H1 (cell line): ENCODE measurements around the gene GPX7. TPM values are rescaled to one million over a fixed set of nuclear protein-coding genes. Genes with fewer than 3 reads are reported as not detected.

Experiments
- CTCF ChIA-PET: fragments of 300-600 bp; sonication (Branson Sonifier 250); formaldehyde crosslinking; loops from one replicate; lab custom pipeline; 2021; ENCODE audit not compliant: partially characterized antibody; lab: Charles Lee
- POLR2A ChIA-PET: fragments of 300-600 bp; sonication (Branson Sonifier 250); formaldehyde crosslinking; loops from one replicate; lab custom pipeline; 2021; ENCODE audit warnings: inconsistent platforms; ENCODE audit not compliant: partially characterized antibody; lab: Charles Lee
- DNase-seq, 2 experiments: peaks; one replicate each; pipeline versions ENCODE4 v3.0.0 to v3.0.0-alpha.2; 2010 to 2022; ENCODE audit warnings: low spot score in 2 of 2, low read depth in 1 of 2, mixed read lengths in 1 of 2
- FAIRE-seq: peaks from 2 replicates; lab custom pipeline; 2011; peaks lifted over from hg19 to GRCh38; lab: Jason Lieb, UNC
- H2AFZ ChIP-seq: 2 replicates; pipeline ENCODE4 v1.8.1; 2012; ENCODE audit warnings: low read length, inconsistent platforms
- H2AK5ac ChIP-seq: 2 replicates; pipeline ENCODE4 v1.6.1; 2013; ENCODE audit warnings: low read depth, low read length
- H2BK120ac ChIP-seq: replicated peaks from 2 replicates; pipeline ENCODE3; 2013; ENCODE audit warnings: low read depth, low read length, inconsistent platforms
- H2BK12ac ChIP-seq: 2 replicates; pipeline ENCODE4 v1.6.1; 2013; ENCODE audit warnings: low read depth, low read length
- H2BK15ac ChIP-seq: 2 replicates; pipeline ENCODE4 v1.6.1; 2013; ENCODE audit warnings: low read length
- H2BK20ac ChIP-seq: 2 replicates; pipeline ENCODE4 v1.6.1; 2013; ENCODE audit warnings: low read length
- H2BK5ac ChIP-seq: 2 replicates; pipeline ENCODE4 v1.6.1; 2013; ENCODE audit warnings: low read depth, low read length
- H3K14ac ChIP-seq: 2 replicates; pipeline ENCODE4 v1.6.1; 2013; ENCODE audit warnings: inconsistent platforms; ENCODE audit not compliant: insufficient read length
- H3K18ac ChIP-seq: 2 replicates; pipeline ENCODE4 v1.6.1; 2013; ENCODE audit warnings: low read length; ENCODE audit errors: extremely low read depth
- H3K23ac ChIP-seq: 2 replicates; pipeline ENCODE4 v1.6.1; 2013; ENCODE audit warnings: inconsistent platforms; ENCODE audit not compliant: insufficient read length
- H3K23me2 ChIP-seq: 2 replicates; pipeline ENCODE4 v1.6.1; 2013; ENCODE audit warnings: low read depth, low read length
- H3K27ac ChIP-seq: 2 replicates; pipeline ENCODE4 v1.6.1; 2011; ENCODE audit warnings: low read depth, low read length, inconsistent platforms
- H3K27me3 ChIP-seq, 4 experiments: replicated peaks in 1 of 4; 1 replicate in 1 of 4; 2 replicates in 3 of 4; pipeline versions ENCODE4 v1.6.1 to v1.8.1; 2011 to 2013; ENCODE audit warnings: low read length in 3 of 4, mild to moderate bottlenecking in 3 of 4, inconsistent platforms in 2 of 4, mixed read lengths in 2 of 4, moderate library complexity in 1 of 4; ENCODE audit not compliant: control insufficient read depth in 3 of 4, insufficient read depth in 3 of 4; ENCODE audit errors: extremely low read depth in 1 of 4
- H3K36me3 ChIP-seq, 4 experiments: 2 replicates each; pipeline versions ENCODE4 v1.6.1 to v1.8.1; 2011 to 2013; ENCODE audit warnings: mild to moderate bottlenecking in 4 of 4, low read length in 3 of 4, moderate library complexity in 2 of 4, control low read depth in 1 of 4, inconsistent platforms in 1 of 4; ENCODE audit not compliant: insufficient read depth in 4 of 4, control insufficient read depth in 2 of 4
- H3K4ac ChIP-seq: replicated peaks from 2 replicates; pipeline ENCODE3; 2013; ENCODE audit warnings: low read length, low read depth, mixed read lengths, inconsistent platforms; ENCODE audit not compliant: insufficient read length
- H3K4me1 ChIP-seq, 4 experiments: replicated peaks in 1 of 4; 1 replicate in 1 of 4; 2 replicates in 3 of 4; pipeline versions ENCODE4 v1.6.1 to v1.8.1; 2011 to 2013; ENCODE audit warnings: low read length in 3 of 4, inconsistent platforms in 2 of 4, mixed read lengths in 1 of 4; ENCODE audit not compliant: insufficient read depth in 4 of 4, control insufficient read depth in 3 of 4
- H3K4me2 ChIP-seq, 2 experiments: 2 replicates each; pipeline versions ENCODE4 v1.6.1 to v1.8.1; 2011 to 2013; ENCODE audit warnings: low read depth in 2 of 2, low read length in 2 of 2, control low read depth in 1 of 2, inconsistent platforms in 1 of 2, mild to moderate bottlenecking in 1 of 2; ENCODE audit not compliant: insufficient read depth in 1 of 2
- H3K4me3 ChIP-seq, 4 experiments: fragments of 200-600, 300-600 bp in 1 of 4; sonication (generic), shearing (Covaris generic), sonication (Bioruptor Twin) in 1 of 4; 2 replicates each; pipeline versions ENCODE4 v1.5.1 to v1.8.1; 2011 to 2016; ENCODE audit warnings: low read length in 4 of 4, low read depth in 3 of 4, control low read depth in 2 of 4, inconsistent platforms in 2 of 4, mild to moderate bottlenecking in 2 of 4, mixed read lengths in 1 of 4, moderate library complexity in 1 of 4; ENCODE audit not compliant: insufficient read depth in 2 of 4; ENCODE audit errors: extremely low read depth in 1 of 4
- H3K56ac ChIP-seq: replicated peaks from 2 replicates; pipeline ENCODE3; 2013; ENCODE audit warnings: low read depth, mild to moderate bottlenecking, mixed read lengths, low read length, inconsistent platforms; ENCODE audit not compliant: insufficient read length
- H3K79me1 ChIP-seq: 2 replicates; pipeline ENCODE4 v1.6.1; 2013; ENCODE audit warnings: low read depth, low read length, control low read depth
- H3K79me2 ChIP-seq, 2 experiments: 2 replicates each; pipeline versions ENCODE4 v1.6.1 to v1.8.1; 2012 to 2013; ENCODE audit warnings: low read length in 2 of 2, mild to moderate bottlenecking in 2 of 2, inconsistent platforms in 1 of 2; ENCODE audit not compliant: insufficient read depth in 2 of 2, control insufficient read depth in 1 of 2
- H3K9ac ChIP-seq, 4 experiments: replicated peaks in 1 of 4; 1 replicate in 1 of 4; 2 replicates in 3 of 4; pipeline versions ENCODE4 v1.6.1 to v1.8.1; 2011 to 2013; ENCODE audit warnings: low read depth in 3 of 4, low read length in 3 of 4, control low read depth in 2 of 4, mild to moderate bottlenecking in 2 of 4, moderate library complexity in 2 of 4, inconsistent platforms in 1 of 4; ENCODE audit errors: extremely low read depth in 1 of 4
- H3K9me3 ChIP-seq, 2 experiments: 2 replicates each; pipeline versions ENCODE4 v1.6.1 to v1.8.1; 2012 to 2013; ENCODE audit warnings: mild to moderate bottlenecking in 2 of 2, moderate library complexity in 2 of 2, control low read depth in 1 of 2, inconsistent platforms in 1 of 2, low read depth in 1 of 2, low read length in 1 of 2, mixed read lengths in 1 of 2; ENCODE audit not compliant: insufficient read depth in 2 of 2
- H4K20me1 ChIP-seq, 2 experiments: replicated peaks in 1 of 2; 2 replicates each; pipeline versions ENCODE3 to v1.8.1; 2011 to 2013; ENCODE audit warnings: inconsistent platforms in 2 of 2, low read length in 2 of 2, mild to moderate bottlenecking in 1 of 2; ENCODE audit not compliant: insufficient read depth in 2 of 2, control insufficient read depth in 1 of 2
- H4K5ac ChIP-seq: 2 replicates; pipeline ENCODE4 v1.6.1; 2013; ENCODE audit warnings: low read length, low read depth, mixed read lengths, inconsistent platforms; ENCODE audit not compliant: insufficient read length
- H4K8ac ChIP-seq: 2 replicates; pipeline ENCODE4 v1.8.0; 2013; ENCODE audit warnings: mild to moderate bottlenecking, moderate library complexity, low read length, inconsistent platforms; ENCODE audit not compliant: insufficient read depth; ENCODE audit errors: extremely low read depth
- H4K91ac ChIP-seq: replicated peaks from 2 replicates; pipeline ENCODE3; 2013; ENCODE audit warnings: low read length, mixed read lengths, inconsistent platforms; ENCODE audit not compliant: insufficient read length
- BACH1 ChIP-seq: IDR thresholded peaks from 2 replicates; pipeline ENCODE4 v1.6.1; 2012; ENCODE audit warnings: low read length, improper control_type of control experiment
- CBX5 ChIP-seq: fragments of 300-800, 300-1000 bp; sonication (generic); IDR thresholded peaks from 2 replicates; pipeline ENCODE4 v1.7.1; 2016; ENCODE audit warnings: antibody characterized with exemption, low read length, low read depth
- CTCF ChIP-seq, 3 experiments: IDR thresholded peaks; 1 replicate in 2 of 3; 2 replicates in 1 of 3; pipeline versions ENCODE4 v1.5.1 to v1.6.1; 2011; ENCODE audit warnings: low read length in 3 of 3, mild to moderate bottlenecking in 3 of 3, inconsistent platforms in 2 of 3, low read depth in 1 of 3, moderate library complexity in 1 of 3; ENCODE audit not compliant: insufficient read depth in 1 of 3; ENCODE audit errors: control extremely low read depth in 1 of 3
- KDM4A ChIP-seq: IDR thresholded peaks from one replicate; pipeline ENCODE4 v1.7.1; 2012; ENCODE audit warnings: low read depth, mild to moderate bottlenecking, moderate library complexity, low read length, inconsistent platforms; ENCODE audit not compliant: severe bottlenecking
- POU5F1 ChIP-seq: IDR thresholded peaks from 2 replicates; pipeline ENCODE4 v1.6.1; 2011; ENCODE audit warnings: low read depth, mild to moderate bottlenecking, low read length, moderate library complexity
- RAD21 ChIP-seq, 2 experiments: IDR thresholded peaks in 1 of 2; conservative IDR thresholded peaks in 1 of 2; 2 replicates each; pipeline ENCODE4 v1.6.1; 2011; ENCODE audit warnings: low read depth in 2 of 2, low read length in 2 of 2, improper control_type of control experiment in 1 of 2, inconsistent platforms in 1 of 2, mild to moderate bottlenecking in 1 of 2, moderate library complexity in 1 of 2
- SIN3A ChIP-seq, 2 experiments: IDR thresholded peaks in 1 of 2; conservative IDR thresholded peaks in 1 of 2; 2 replicates each; pipeline ENCODE4 v1.6.1; 2011 to 2012; ENCODE audit warnings: low read length in 2 of 2, improper control_type of control experiment in 1 of 2, low read depth in 1 of 2, mild to moderate bottlenecking in 1 of 2
- SP1 ChIP-seq: IDR thresholded peaks from 2 replicates; pipeline ENCODE4 v1.6.1; 2011; ENCODE audit warnings: low read depth, low read length
- SP4 ChIP-seq: IDR thresholded peaks from 2 replicates; pipeline ENCODE4 v1.6.1; 2012; ENCODE audit warnings: low read length, inconsistent platforms
- SRF ChIP-seq: IDR thresholded peaks from 2 replicates; pipeline ENCODE4 v1.6.1; 2011; ENCODE audit warnings: mild to moderate bottlenecking, low read depth, low read length, moderate library complexity
- TAF7 ChIP-seq: optimal IDR thresholded peaks from 2 replicates; pipeline ENCODE3; 2011; ENCODE audit warnings: low read depth, mild to moderate bottlenecking, inconsistent platforms, low read length, moderate library complexity, borderline replicate concordance
- YY1 ChIP-seq: IDR thresholded peaks from 2 replicates; pipeline ENCODE4 v1.6.1; 2011; ENCODE audit warnings: low read depth, mild to moderate bottlenecking, low read length
- WGBS, 2 experiments: shearing (Covaris generic) in 1 of 2; methylation state at CpG; one replicate each; pipeline versions ENCODE4 v1.1.6 to v1.1.7; 2013 to 2015; ENCODE audit warnings: low lambda C conversion rate in 2 of 2, mixed read lengths in 2 of 2, inconsistent platforms in 1 of 2, low coverage in 1 of 2, missing lambda C conversion rate in 1 of 2; ENCODE audit not compliant: insufficient replicate concordance in 2 of 2, insufficient coverage in 1 of 2, insufficient read length in 1 of 2; ENCODE audit errors: extremely low coverage in 1 of 2, missing lambda C conversion rate in 1 of 2; 5-methylcytosine and 5-hydroxymethylcytosine counted together
- polyA plus RNA-seq, 7 experiments: library from polyadenylated mRNA; depleted of rRNA in 3 of 7; stranded (reverse) in 5 of 7; unstranded in 2 of 7; fragments of >200 nt in 5 of 7; fragments of 200-250 nt in 2 of 7; gene quantifications; 1 replicate in 5 of 7; 2 replicates in 1 of 7; 4 replicates in 1 of 7; pipeline versions ENCODE4 v1.2.1 to v1.2.3, GENCODE V29; 2011 to 2013; ENCODE audit warnings: missing spikeins in 2 of 7, mixed read lengths in 2 of 7
- total RNA-seq: library from RNA; stranded (reverse); fragmentation: NEBNext Ultra II Directional; extraction: Animal tissue kit (Norgen Biotek cat#: 25700); gene quantifications from 2 replicates; pipeline ENCODE4 v1.2.1, GENCODE V29; 2021

The GPX7 gene
- total and polyA plus RNA-seq, 2 of the 8 experiments (the other 6 are each of a cell fraction or from before 2014, with no cell fraction given): 13.0 to 37.5 TPM

- H3K56ac ChIP-seq: no peak overlapping the region
- H3K27ac ChIP-seq: no peak overlapping the region
- H3K14ac ChIP-seq: no peak overlapping the region
- no peaks in the 10 kb centered on the region for H3K36me3 ChIP-seq
- no peak overlapping the region for H4K5ac ChIP-seq
- ChIA-PET CTCF (no interaction called here), POLR2A (interaction anchor here (0.8 kb wide), 1 partner anchor 10 kb away, joined by 4 read pairs; no protein-coding TSS in a partner anchor)
- no peak overlapping the region for H3K18ac ChIP-seq
- no peak overlapping the region for H2BK15ac ChIP-seq
- no peak overlapping the region for H2AK5ac ChIP-seq
- 82% methylated on average over 3 of the region's 3 CpGs; no CpG with 5 or more reads in 1 of the 2 experiments for WGBS, 2 experiments
- H3K79me1 ChIP-seq: no peaks in the 10 kb centered on the region
- no peak overlapping the region for H2BK5ac ChIP-seq
- H3K23ac ChIP-seq: no peak overlapping the region
- H3K4me1 ChIP-seq: no peaks in the 10 kb centered on the region
- H2BK120ac ChIP-seq: no peak overlapping the region
- H3K9ac ChIP-seq: no peak overlapping the region
- H4K20me1 ChIP-seq: no peaks in the 10 kb centered on the region
- H3K23me2 ChIP-seq: no peaks in the 10 kb centered on the region
- no peak overlapping the region for H4K91ac ChIP-seq
- H3K79me2 ChIP-seq: no peaks in the 10 kb centered on the region
- no peak overlapping the region for H3K4me2 ChIP-seq
- no peak overlapping the region for H2BK12ac ChIP-seq
- H2BK20ac ChIP-seq: no peak overlapping the region
- H3K27me3 ChIP-seq: peaks cover 0 to 1% (median 0%) of the 10 kb centered on the region in 4 experiments; a peak in 1 of 7 replicates
- DNase-seq (no peak), FAIRE-seq (no peak)
- no peak overlapping the region for H2AFZ ChIP-seq
- H3K4ac ChIP-seq: no peak overlapping the region
- no peak overlapping the region for H3K4me3 ChIP-seq
- no peaks in the 10 kb centered on the region; a peak in 1 of 4 replicates for H3K9me3 ChIP-seq
- no peak overlapping the region for H4K8ac ChIP-seq
- TF ChIP-seq POU5F1 (no peak), TAF7 (no peak), SRF (no peak), KDM4A (no peak), SIN3A (conservative IDR thresholded peaks at IDR 0.05 in 1 of 2, IDR thresholded peaks at IDR 0.05 in 1 of 2; ENCODE audit: low read depth in 1 of 2, low read length in 2 of 2) (no peak), BACH1 (no peak), SP1 (no peak), RAD21 (IDR thresholded peaks at IDR 0.05 in 1 of 2, conservative IDR thresholded peaks at IDR 0.05 in 1 of 2; ENCODE audit: low read depth in 2 of 2, low read length in 2 of 2) (no peak), YY1 (no peak), SP4 (no peak), CBX5 (no peak), CTCF (IDR thresholded peaks at IDR 0.05; ENCODE audit: control extremely low read depth in 1 of 3, insufficient read depth in 1 of 3, low read depth in 1 of 3, low read length in 3 of 3) (no peak)
Measured at GRCh38 chr1:52623812-52624211, 21.6 kb downstream of the GPX7 start.
